Measurements from ENCODE around the gene NEDD9.

- TF ChIP-seq, protein P1, sequence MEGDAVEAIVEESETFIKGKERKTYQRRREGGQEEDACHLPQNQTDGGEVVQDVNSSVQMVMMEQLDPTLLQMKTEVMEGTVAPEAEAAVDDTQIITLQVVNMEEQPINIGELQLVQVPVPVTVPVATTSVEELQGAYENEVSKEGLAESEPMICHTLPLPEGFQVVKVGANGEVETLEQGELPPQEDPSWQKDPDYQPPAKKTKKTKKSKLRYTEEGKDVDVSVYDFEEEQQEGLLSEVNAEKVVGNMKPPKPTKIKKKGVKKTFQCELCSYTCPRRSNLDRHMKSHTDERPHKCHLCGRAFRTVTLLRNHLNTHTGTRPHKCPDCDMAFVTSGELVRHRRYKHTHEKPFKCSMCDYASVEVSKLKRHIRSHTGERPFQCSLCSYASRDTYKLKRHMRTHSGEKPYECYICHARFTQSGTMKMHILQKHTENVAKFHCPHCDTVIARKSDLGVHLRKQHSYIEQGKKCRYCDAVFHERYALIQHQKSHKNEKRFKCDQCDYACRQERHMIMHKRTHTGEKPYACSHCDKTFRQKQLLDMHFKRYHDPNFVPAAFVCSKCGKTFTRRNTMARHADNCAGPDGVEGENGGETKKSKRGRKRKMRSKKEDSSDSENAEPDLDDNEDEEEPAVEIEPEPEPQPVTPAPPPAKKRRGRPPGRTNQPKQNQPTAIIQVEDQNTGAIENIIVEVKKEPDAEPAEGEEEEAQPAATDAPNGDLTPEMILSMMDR (conservative IDR thresholded peaks at IDR 0.05; ENCODE audit: low read depth, low read length): no peak
- no peak for TF ChIP-seq BHLHE40 (IDR thresholded peaks at IDR 0.05; ENCODE audit: low read depth, low read length)
Measured at GRCh38 chr6:11197175-11197536, 35.3 kb downstream of the NEDD9 start.

All from IMR-90 (cell line).